ENCODE measurements around the gene MSLN.

GRCh38 chr16:817001-817906 lies 56.7 kb downstream of the MSLN start:
- TF ChIP-seq POLR2A (IDR thresholded peaks at IDR 0.05; ENCODE audit: low read depth, low read length) (no peak), POLR2AphosphoS5 (IDR thresholded peaks at IDR 0.05; ENCODE audit: low read depth, low read length) (no peak), TAF1 (IDR thresholded peaks at IDR 0.05; ENCODE audit: borderline replicate concordance, low read depth, low read length) (no peak)

Measured in GM12892 (cell line).